SH-SY5Y (cell line): Measurements from ENCODE around the gene STC2.

Source experiments
- GATA2 ChIP-seq: IDR thresholded peaks from 2 replicates; pipeline ENCODE4 v1.6.1; 2011; ENCODE audit warnings: mild to moderate bottlenecking, low read depth, low read length
- GATA3 ChIP-seq: IDR thresholded peaks from 2 replicates; pipeline ENCODE4 v1.6.1; 2011; ENCODE audit warnings: low read depth, mild to moderate bottlenecking, low read length, moderate library complexity

DNA sequence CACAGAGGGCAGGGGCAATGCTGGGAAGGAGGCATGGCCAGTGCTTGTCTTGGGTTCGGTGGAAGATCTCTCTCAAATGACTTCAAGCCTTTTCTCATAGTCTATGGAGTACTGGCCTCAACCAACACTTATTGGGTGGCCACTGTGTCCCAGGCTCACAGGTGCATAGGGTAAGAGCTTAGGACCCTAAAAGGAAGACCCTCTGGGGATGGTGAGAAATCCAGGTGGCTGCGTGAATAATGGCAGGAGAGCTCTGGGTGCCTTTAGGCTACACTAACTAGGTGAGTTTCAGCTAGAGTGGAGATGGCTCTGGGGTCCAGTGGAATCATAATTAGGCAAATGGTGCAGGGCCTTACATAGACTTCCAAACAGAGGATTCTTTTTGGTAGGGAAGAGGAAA is 9.9 kb downstream of the STC2 start:
- TF ChIP-seq GATA2, result no peak
- no peak for TF ChIP-seq GATA3
